CD4-positive, alpha-beta T cell treated with Interleukin-4 for 1 hour (primary cell): Measurements from ENCODE around the gene SERPINA1.
"Not testable (repeated sequence)": the region's sequence is repeated elsewhere in the genome, so short reads cannot be mapped to it uniquely, and the experiment has no call there.

Experiments
- DNase-seq, 2 donors: peaks; one replicate each; pipeline ENCODE4 v3.0.0-alpha.2; 2020 to 2022

SERPINA1 gene

DNA sequence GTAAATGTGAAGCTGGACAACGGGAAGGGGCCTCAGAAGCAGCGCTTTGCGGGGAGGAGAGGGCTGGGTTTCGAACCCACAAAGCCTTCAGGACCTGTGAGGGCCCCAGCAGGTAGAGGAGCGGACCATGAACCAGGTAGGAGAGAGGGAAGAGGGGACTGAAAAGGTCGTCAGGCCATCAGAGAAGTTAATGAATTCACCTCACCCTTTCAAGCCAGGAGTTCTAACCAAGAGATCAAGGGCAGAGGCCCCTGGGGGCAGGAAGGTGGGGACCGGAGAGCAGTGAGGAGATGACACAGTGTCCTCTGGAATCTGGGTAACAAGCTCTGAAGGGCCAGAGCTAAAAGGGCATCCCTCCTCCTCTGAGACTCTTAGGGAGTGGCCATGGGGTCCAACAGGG is 19.4 kb downstream of the SERPINA1 start:
- no peak for DNase-seq

DNA sequence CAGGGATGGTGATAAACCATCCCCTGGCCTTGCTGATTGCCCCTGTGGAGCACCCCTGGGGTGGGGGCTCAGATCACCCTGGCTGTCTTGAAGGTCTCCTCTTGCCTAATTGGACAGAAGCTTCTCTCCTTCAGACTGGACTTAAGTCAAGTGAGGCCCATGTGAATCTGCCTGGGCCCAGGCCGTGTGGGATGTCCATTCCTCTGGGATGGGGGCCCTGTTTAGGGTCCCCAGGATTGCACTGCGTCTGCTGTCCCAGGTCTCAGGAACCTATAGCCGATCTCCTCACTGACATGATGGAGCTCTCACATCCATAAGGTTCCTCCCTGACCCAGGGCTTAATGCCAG is 20.2 kb downstream of the SERPINA1 start:
- DNase-seq, result no peak

DNA sequence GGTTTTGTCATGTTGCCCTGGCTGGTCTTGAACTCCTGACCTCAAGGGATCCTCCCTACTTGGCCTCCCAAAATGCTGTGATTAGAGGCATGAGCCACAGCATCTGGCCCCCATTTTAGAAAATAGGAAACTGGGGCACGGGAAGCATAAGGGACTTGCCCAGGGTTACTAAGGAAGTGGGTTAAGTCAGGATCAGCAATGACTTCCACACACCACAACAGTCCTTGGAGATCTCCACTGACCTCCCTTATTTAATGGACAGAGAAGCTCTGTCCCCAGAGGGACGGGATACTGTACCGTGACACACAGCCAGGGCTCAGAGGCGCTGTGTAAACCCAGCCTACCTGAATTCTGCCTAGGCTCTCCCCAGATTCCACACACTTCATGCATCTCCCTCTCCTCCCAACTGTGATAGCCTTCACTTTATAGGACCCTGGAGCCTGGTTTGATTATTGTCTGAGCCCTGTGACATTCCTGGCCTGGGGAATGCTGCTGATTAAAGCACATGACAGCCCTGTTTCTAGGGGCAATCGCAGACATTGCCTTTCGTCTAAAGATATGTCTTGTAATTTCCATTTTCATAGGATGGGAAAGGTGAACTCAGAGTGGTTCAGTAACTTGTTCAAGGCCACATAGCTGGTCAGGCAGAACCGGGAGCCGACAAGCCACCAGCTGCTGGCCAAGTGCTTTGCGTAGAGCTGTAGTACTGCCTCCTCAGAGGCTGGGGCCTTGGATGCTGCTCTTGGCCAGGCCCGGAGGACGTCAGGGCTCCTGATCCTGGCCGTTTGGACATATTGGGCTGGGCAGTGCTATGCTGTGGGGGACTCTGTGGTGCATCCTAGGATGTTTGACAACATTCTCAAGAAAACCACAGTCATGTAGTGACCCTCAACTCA is 20.8 kb downstream of the SERPINA1 start:
- peak in 1 of 2 donors; percentile 48 for DNase-seq

DNA sequence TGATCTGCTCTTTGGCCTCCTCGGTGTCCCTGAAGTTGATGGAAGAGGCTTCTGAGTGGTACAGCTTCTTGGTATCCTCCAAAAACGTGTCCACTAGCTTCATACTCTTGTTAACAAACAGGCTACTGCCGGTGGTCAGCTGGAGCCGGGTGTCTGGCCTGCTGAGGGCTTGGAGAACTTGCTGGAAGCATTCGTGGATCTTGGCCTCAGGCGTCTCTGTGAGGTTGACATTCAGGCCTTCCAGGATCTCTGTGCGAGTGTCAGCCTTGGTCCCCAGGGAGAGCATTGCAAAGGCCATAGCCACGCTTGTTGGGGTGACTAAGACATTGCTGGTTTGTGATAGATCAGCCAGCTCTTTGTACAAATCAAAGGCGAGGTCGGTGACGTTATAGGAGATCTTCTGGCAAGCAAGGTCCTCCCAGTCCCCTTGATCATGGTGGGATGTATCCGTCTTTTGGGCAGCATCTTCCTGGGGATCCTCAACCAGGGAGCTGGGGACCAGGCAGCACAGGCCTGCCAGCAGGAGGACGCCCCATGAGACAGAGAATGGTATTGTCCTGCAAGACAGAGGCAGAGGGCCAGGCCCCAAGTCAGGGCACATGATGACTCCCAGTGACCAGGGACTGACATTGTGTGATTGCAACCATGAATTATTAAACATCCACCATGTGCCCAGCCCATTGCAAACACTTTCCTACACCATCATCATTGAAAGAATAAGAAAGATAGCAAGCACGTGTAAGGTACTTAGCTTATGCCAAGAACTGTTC is 22.1 kb downstream of the SERPINA1 start, which contains the start of gene SERPINA2:
Gene SERPINA2 (minus strand): TSS at position 553 of the 770 bp plus-strand sequence.
- DNase-seq, result no peak

DNA sequence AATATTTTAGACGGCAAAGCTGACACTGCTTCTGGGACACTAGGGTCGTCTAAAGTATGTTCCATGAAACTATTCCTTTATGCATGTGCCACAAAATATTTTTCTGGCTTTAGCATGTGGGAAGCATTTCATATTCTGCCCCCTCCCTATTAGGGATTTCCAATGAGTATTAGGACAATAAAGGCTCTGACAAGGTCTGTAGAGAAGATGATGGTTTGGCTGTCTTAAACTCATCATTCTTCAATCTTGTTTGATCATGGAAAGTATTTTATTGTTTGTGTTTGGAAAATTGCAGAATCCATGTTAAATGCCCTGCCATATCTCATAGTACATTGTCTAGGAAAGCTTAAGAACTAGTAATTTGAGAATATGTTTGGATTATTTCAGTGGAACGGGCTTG is 22.8 kb downstream of the SERPINA1 start:
- DNase-seq, result no peak

DNA sequence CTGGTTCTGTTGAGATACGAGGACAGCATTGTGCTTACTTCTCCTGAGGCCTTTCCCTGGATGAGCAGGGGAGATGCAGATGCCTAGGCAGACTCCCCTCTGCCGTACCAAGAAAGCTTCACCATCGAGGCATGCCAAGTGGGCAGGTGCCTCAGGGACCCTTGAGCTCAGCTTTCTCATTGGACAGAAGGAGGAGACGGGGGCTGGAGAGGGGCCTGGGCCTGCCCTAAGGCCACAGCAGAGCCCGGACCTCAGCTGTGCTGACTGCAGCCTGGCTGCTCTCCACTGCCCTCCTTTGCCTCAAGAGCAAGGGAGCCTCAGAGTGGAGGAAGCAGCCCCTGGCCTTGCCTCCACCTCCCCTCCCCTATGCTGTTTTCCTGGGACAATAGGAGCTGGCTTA is 23.4 kb downstream of the SERPINA1 start:
- no peak for DNase-seq

DNA sequence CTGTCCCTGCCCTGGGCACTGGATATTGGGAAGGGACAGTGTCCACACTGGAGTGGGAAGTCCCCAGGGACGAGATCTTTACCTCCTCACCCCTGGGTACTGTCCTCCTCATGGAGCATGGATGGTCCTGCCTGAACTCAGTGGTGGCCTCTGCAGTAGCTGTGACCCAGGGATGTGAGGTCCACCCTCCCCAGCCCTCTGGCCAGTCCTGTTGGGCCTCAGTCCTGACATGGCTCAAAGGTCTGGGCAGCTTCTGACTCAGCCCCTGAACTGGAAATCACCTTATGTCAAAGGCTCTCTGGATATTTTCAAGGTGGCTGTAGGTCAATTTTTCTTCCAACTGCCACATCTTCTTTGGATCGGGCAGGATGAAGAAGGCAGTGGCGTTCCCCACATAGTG is 24.4 kb downstream of the SERPINA1 start:
- no peak for DNase-seq

DNA sequence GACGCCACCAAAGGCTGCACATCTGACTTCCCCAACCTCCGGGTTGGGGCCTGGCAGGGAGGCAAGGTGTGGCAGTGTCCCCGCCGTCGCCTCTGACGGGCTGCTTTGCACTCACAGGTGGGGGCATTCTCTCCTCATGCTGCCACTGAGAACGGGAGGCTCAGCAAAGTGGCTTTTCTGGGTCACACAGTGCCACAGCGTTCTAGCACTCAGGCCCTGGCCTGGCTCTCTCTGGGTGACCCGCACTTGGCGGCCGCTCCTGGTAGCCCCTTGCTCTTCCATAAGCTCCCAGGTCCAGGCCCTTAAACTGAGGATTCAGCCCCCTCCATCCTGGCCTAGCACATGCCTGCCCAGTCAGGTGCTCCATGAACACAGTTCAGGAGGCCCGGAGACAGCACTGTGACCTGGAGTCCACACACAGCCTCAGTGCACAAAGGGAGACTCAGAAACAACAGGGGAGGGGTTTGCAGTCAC is 25.2 kb downstream of the SERPINA1 start:
- DNase-seq, result no peak

DNA sequence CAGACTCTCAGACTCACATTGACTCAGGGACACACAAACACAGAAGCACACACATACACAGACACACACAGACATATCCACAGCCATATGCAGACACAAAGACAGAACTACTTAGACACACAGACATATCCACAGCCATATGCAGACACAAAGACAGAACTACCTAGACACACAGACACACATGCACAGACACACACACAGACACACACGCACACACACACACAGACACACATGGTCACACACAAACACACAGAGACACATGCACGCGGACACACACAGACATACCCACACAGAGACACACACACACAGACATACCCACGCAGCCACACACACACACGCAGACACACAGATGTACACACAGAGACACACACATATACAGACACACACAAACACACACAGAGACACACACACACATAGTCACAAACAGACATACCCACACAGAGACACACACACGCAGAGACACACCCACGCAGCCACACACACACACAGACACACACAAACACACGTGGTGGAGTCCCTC is 25.7 kb downstream of the SERPINA1 start:
- no peak for DNase-seq

DNA sequence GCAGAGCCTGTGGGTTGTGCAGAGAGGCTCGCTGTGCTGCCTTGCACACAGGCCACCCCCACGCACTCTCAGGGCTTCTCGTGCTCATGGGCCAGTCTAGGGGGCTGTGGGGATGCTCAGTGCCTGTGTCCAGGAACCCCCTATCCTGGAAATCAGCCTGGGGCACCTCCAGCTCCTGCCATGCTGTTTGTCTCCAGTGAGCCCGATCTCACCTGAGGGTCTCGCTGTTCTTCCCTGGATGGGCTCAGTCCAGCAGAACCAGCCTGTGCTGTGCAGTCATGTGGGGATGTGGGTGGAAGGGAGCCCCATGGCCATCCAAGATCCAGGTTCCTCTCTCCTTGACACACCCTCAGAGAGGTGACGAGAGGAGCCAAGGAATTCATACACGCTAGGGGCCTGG is 26.7 kb downstream of the SERPINA1 start:
- DNase-seq, result no peak

DNA sequence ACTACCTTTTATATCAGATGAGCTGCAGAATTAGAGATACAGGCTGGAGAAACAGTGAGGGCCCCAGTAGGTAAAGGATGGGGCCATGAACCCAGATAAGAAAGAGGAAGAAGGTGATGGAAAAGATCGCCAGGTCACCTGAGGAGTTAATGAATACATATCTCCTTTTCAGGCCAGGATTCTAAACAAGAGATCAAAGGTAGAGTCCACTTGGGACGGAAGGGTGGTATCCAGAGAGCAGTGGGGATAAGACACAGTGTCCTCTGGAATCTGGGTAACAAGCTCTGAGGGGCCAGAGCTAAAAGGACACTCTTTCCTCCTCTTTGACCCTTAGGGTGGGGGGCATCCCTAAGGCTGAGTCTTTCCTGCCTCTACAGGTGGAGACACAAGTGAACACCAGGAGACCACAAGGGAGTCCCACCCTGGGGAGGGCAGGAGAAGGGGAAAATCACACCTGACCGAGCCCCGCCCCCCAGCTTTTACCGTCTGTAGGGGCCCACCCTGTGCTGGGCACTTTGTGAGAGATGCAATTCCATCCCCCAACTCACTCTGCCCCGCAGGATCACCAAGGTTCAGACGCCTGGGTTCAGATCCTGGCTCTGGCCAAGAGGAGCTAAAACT is 27.3 kb downstream of the SERPINA1 start:
- DNase-seq, result no peak

DNA sequence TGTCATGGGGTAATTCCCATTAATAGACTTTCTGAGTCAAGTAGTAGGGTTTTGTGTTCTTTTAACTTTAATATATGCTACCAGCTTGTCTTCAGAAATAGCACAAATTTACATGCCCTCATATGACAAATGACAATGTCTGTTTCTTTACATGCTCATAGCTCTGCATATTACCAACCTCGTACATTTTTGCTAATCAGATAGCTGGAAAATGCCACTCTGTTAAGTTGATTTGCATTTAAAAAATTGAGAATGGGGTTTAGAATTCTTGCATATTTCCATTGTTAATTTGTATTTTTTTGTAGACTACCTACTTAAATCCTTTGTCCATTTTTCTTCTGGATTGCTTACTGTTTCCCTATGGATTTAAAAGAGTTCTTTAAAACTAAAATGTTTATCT is 31.2 kb downstream of the SERPINA1 start:
- DNase-seq, result no peak

DNA sequence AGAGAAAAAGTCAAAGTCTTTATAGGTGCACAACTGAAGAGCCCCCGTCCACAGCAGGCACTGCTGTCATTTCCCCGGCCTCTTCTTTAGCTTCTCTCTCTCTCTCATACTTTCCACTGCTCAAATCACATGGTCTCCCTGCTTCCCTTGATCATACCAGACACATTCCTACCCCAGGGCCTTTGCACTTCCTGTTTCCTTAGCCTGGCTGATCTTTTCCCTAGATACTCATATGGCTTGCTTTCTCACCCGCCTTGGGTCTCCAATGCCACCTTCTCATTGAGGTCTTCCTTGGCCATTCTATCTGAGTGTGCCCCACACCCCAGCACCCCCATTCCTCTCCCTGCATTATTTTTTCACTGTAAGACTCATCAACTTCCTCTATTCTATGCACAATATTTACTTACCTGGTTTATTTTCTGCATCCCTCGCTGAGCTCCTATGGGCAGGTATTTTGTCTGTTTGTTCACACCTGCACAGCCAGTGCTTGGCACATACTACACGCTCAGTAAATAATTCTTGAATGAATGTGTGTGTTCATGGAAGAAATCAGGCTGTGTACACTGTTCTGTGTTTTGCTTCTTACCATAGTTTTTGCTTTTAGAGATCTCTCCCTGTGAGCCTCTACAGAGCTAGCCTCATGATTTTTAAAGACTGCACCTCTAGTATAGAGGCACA is 31.9 kb downstream of the SERPINA1 start:
- no peak for DNase-seq

DNA sequence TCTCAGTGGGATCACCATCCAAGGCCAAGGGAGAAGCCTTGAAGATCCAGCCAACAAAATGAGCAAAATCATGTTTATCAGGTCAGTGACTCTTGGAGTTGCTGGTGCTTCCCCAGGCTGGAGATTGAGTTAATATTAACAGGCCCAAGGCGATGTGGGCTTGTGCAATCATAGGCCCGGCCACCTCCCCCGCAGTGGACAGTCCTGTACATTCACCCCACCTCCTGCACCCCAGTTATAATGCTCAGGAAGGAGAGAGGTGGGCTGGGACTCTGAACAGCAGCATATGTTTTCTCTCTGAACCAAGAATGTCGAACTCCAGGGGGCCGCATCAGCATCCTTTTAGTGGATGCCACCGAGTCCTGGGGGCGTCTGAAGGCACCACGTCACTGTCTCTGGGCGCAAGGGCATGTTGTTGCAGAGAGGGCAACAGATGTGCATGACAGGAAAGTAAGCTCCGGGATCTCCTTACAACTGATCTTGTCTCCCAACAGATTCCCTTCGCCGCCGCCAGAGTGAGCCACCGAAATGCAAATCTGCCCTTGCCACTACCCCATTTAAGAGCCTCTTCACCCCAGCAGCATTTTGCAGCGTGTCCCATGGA is 33.1 kb downstream of the SERPINA1 start:
- peak in 1 of 2 donors; percentile 44 for DNase-seq

DNA sequence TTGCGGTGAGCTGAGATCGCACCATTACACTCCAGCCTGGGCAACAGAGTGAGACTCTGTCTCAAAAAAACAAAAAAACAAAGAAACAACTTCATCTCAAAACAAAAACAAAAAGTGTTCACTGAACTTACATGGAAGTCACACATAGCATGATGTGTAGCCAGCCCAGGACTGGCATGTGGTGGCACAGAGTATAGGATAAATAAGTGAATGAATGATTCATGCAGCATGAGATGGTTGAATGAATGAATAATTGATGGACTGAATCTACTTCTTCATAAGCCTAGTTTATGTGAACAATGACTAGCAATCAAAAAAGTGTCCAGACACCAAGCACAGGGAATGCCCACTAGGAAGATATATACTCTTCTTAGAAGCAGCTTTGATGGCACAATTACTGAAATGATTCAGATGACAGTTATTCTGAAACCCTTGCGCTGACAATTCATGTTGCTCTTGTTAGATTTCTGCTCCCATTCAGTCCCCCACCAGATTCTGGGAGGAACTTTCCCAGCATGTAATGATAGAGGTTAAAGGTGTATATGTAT is 33.7 kb downstream of the SERPINA1 start:
- no peak for DNase-seq

DNA sequence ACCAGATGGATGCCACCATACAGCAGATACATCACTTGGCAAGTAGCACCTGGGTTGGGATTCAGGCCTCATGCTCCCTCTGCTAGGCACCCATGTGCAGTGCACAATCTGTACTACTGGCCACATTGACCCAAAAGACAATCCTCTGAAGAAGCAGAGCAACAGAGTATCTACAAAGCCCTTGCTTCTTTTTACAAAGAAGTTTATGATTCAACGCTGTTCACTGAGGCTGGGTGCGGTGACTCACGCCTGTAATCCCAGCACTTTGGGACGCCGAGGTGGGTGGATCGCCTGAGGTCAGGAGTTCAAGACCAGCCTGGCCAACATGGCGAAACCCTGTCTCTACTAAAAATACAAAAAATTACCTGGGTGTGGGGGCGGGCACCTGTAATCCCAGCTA is 34.2 kb downstream of the SERPINA1 start:
- not testable (repeated sequence) for DNase-seq

DNA sequence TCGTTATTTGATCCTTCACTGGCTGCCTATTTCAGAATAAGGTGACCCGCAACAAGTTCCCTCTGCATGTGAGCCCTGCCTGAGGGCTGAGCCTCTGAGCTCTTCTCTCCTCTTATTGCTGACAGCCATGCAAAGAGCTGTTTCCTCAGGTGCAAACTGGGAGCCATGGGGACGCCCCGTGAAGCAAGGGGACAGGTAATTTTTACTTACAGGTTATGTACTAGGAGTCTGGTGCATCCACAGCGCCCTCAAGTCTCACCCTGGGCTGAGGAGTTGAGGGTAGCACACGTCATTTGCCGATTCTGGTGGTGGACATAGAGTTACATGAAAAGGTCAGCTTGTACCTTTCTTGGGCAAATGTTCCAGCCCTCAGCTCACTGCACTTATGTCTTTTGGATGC is 39.1 kb downstream of the SERPINA1 start:
- DNase-seq, result no peak

DNA sequence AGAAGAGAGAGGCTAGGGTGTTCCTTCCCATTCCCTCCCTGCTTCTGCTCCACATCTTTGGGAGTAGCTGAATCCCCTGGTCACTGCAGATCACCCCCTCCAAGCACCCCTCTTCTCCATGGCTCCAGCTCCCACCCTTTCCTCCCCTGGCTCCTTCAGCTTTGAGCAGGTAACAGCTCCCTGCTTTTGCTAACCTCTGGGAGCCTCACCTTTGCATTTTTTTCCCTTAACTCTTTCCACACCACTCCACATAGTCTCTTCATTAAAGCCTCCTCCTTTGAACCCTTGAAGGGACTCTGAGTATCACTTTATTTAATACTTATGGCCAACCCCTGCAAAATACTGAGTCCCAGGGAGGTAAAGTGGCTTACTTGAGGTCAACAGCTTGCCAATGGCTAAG is 39.6 kb downstream of the SERPINA1 start:
- DNase-seq, result no peak

DNA sequence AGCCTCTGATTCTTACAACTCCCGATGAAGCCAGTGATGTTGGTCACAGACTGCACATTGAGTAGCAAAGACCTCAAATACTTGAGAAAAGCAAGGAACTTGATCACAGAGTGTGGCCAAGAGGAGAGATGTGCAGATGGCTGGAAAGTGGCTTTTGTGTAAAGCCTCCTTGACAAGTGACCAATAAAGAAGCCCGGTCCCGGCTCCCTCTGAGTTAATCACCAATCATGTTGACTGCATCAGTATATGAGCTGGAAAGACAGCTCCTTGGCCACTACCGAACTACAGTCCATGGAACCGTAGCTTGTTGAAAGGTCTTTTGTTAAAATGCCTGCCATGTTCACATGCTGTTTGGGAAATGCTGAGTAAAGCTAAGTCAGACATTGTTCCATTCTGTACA is 41.6 kb downstream of the SERPINA1 start:
- DNase-seq, result no peak

DNA sequence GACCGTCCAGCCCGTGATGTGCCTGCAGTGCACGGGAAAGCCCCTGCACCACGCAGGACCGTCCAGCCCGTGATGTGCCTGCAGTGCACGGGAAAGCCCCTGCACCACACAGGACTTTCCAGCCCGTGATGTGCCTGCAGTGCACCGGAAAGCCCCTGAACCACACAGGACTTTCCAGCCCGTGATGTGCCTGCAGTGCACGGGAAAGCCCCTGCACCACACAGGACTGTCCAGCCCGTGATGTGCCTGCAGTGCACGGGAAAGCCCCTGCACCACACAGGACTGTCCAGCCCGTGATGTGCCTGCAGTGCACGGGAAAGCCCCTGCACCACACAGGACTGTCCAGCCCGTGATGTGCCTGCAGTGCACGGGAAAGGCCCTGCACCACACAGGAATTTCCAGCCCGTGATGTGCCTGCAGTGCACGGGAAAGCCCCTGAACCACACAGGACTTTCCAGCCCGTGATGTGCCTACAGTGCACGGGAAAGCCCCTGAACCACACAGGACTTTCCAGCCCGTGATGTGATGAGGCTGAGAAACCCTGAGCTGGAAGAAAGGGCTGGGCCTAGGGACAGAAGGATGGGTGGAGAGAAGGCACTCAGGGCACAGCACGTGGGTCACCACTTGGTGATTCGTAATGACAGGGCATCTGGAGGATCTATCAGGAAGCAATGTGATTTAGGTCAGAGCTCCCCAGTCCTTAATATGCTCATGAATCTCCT is 42.2 kb downstream of the SERPINA1 start:
- peak; percentile 57 to 75 for DNase-seq

DNA sequence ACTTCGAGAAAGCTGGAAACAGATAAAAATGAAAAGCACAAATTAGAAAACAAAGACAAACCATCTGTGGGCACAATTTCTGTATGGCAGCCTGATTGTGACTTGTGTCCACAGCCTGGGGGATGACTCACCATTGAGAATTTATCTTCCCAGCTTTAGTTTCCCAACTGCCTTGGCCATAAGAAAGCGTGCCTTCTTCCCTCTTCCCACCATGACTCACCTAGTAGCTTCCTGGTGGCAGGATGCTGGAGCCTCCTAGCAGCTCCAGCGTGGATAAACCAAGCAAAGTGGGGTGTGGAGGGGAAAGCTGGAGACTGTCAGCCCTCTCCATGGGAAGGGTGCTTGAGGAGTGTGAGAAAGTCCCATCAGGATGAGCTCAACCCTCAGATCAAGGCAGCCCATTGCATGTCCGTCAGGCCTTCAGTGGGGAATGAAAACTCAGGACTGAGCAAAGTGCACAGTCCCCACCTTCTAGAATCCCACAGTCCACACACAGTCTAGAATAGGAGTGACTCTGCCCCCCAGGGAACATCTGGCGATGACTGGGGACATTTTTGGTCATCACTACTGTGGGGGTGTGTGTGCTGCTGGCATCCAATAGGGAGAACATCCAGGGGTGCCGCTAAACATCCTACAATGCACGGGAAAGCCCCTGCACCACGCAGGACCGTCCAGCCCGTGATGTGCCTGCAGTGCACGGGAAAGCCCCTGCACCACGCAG is 42.9 kb downstream of the SERPINA1 start:
- no peak for DNase-seq
